H9 (cell line): ENCODE data around the gene EBLN2. TPM values are rescaled to one million over a fixed set of nuclear protein-coding genes. Genes with fewer than 3 reads are reported as not detected.

Experiments
- DNase-seq: peaks from one replicate; pipeline ENCODE4 v3.0.0-alpha.2; 2017
- H2AFZ ChIP-seq: one replicate; pipeline ENCODE4 v1.6.1; 2013; ENCODE audit warnings: mild to moderate bottlenecking, low read length, control low read depth, moderate library complexity
- H2AK5ac ChIP-seq: 2 replicates; pipeline ENCODE4 v1.6.1; 2013; ENCODE audit warnings: low read length, control low read depth, mixed read lengths; ENCODE audit not compliant: insufficient read length
- H2BK120ac ChIP-seq: one replicate; pipeline ENCODE4 v1.6.1; 2013; ENCODE audit warnings: low read depth, mild to moderate bottlenecking, low read length, control low read depth, inconsistent platforms; ENCODE audit not compliant: poor library complexity, severe bottlenecking
- H2BK12ac ChIP-seq: 2 replicates; pipeline ENCODE4 v1.6.1; 2013; ENCODE audit warnings: low read length, control low read depth, mixed read lengths, low read depth; ENCODE audit not compliant: insufficient read length
- H2BK15ac ChIP-seq: 2 replicates; pipeline ENCODE4 v1.6.1; 2013; ENCODE audit warnings: low read depth, low read length, control low read depth
- H2BK20ac ChIP-seq: one replicate; pipeline ENCODE4 v1.6.1; 2013; ENCODE audit warnings: low read depth, mild to moderate bottlenecking, low read length, control low read depth, inconsistent platforms; ENCODE audit not compliant: poor library complexity, severe bottlenecking
- H2BK5ac ChIP-seq: 2 replicates; pipeline ENCODE4 v1.6.1; 2013; ENCODE audit warnings: low read length, control low read depth, mixed read lengths; ENCODE audit not compliant: insufficient read length
- H3K14ac ChIP-seq: 2 replicates; pipeline ENCODE4 v1.6.1; 2013; ENCODE audit warnings: low read length, control low read depth; ENCODE audit not compliant: insufficient read depth
- H3K18ac ChIP-seq: 2 replicates; pipeline ENCODE4 v1.6.1; 2013; ENCODE audit warnings: low read depth, mild to moderate bottlenecking, mixed read lengths, low read length, control low read depth; ENCODE audit not compliant: insufficient read length
- H3K23ac ChIP-seq: 2 replicates; pipeline ENCODE4 v1.6.1; 2013; ENCODE audit warnings: low read length, control low read depth, mixed read lengths, low read depth; ENCODE audit not compliant: insufficient read length
- H3K23me2 ChIP-seq: 2 replicates; pipeline ENCODE4 v1.6.1; 2013; ENCODE audit warnings: low read depth, mild to moderate bottlenecking, mixed read lengths, low read length, control low read depth; ENCODE audit not compliant: insufficient read length, poor library complexity, severe bottlenecking
- H3K27ac ChIP-seq: 2 replicates; pipeline ENCODE4 v1.5.1; 2013; ENCODE audit warnings: low read length, control low read depth, mixed read lengths, low read depth; ENCODE audit not compliant: insufficient read length
- H3K27me3 ChIP-seq: 2 replicates; pipeline ENCODE4 v1.6.1; 2013; ENCODE audit warnings: low read length, control low read depth, inconsistent platforms; ENCODE audit not compliant: insufficient read depth
- H3K4ac ChIP-seq: 2 replicates; pipeline ENCODE4 v1.6.1; 2013; ENCODE audit warnings: low read depth, mild to moderate bottlenecking, control low read depth, inconsistent platforms, low read length, moderate library complexity
- H3K4me1 ChIP-seq: 2 replicates; pipeline ENCODE4 v1.6.1; 2013; ENCODE audit warnings: low read length, control low read depth, inconsistent platforms; ENCODE audit not compliant: insufficient read depth
- H3K4me2 ChIP-seq: 2 replicates; pipeline ENCODE4 v1.6.1; 2013; ENCODE audit warnings: low read length, control low read depth, mixed read lengths; ENCODE audit not compliant: insufficient read length, insufficient read depth
- H3K56ac ChIP-seq: 2 replicates; pipeline ENCODE4 v1.6.1; 2013; ENCODE audit warnings: low read depth, mild to moderate bottlenecking, mixed read lengths, low read length, control low read depth; ENCODE audit not compliant: insufficient read length
- H3K79me1 ChIP-seq: 2 replicates; pipeline ENCODE4 v1.6.1; 2013; ENCODE audit warnings: low read depth, mild to moderate bottlenecking, moderate library complexity, low read length, control low read depth, inconsistent platforms; ENCODE audit not compliant: insufficient read depth, poor library complexity, severe bottlenecking
- H3K79me2 ChIP-seq: 2 replicates; pipeline ENCODE4 v1.6.1; 2013; ENCODE audit warnings: low read length, control low read depth, inconsistent platforms; ENCODE audit not compliant: insufficient read depth
- H3K9ac ChIP-seq: 2 replicates; pipeline ENCODE4 v1.6.1; 2013; ENCODE audit warnings: low read length, control low read depth, mixed read lengths; ENCODE audit not compliant: insufficient read length; ENCODE audit errors: extremely low read depth
- H3K9me3 ChIP-seq: one replicate; pipeline ENCODE4 v1.6.1; 2013; ENCODE audit warnings: low read depth, low read length, inconsistent platforms; ENCODE audit not compliant: control insufficient read depth
- H3T11ph ChIP-seq: one replicate; pipeline ENCODE4 v1.6.1; 2013; ENCODE audit warnings: mild to moderate bottlenecking, low read length, control low read depth, inconsistent platforms
- H4K20me1 ChIP-seq: one replicate; pipeline ENCODE4 v1.6.1; 2013; ENCODE audit not compliant: control insufficient read depth, insufficient read length, insufficient read depth
- H4K5ac ChIP-seq: 2 replicates; pipeline ENCODE4 v1.6.1; 2013; ENCODE audit warnings: low read depth, mild to moderate bottlenecking, mixed read lengths, low read length, control low read depth; ENCODE audit not compliant: insufficient read length
- H4K8ac ChIP-seq: replicated peaks from 2 replicates; pipeline ENCODE4 v1.6.1; 2013; ENCODE audit warnings: low read length, control low read depth, mixed read lengths, low read depth; ENCODE audit not compliant: insufficient read length
- H4K91ac ChIP-seq: 2 replicates; pipeline ENCODE4 v1.6.1; 2013; ENCODE audit warnings: low read depth, mild to moderate bottlenecking, moderate library complexity, mixed read lengths, low read length, control low read depth; ENCODE audit not compliant: insufficient read length
- H3K27ac Mint-ChIP-seq, 3 experiments: 2 replicates in 2 of 3; 3 replicates in 1 of 3; pipeline ENCODE4 v1.8.0; 2020 to 2021; ENCODE audit warnings: mixed read lengths in 3 of 3, mild to moderate bottlenecking in 1 of 3, moderate library complexity in 1 of 3
- H3K27me3 Mint-ChIP-seq: 2 replicates; pipeline ENCODE4 v1.8.0; 2021; ENCODE audit warnings: low read depth, mild to moderate bottlenecking, moderate library complexity, mixed read lengths
- H3K36me3 Mint-ChIP-seq, 3 experiments: 2 replicates in 2 of 3; 3 replicates in 1 of 3; pipeline ENCODE4 v1.8.0; 2020 to 2021; ENCODE audit warnings: low read depth in 3 of 3, mixed read lengths in 3 of 3; ENCODE audit not compliant: insufficient read depth in 1 of 3
- H3K4me1 Mint-ChIP-seq, 2 experiments: 2 replicates each; pipeline ENCODE4 v1.8.0; 2020; ENCODE audit warnings: mixed read lengths in 2 of 2
- H3K4me3 Mint-ChIP-seq, 2 experiments: 2 replicates in 1 of 2; 3 replicates in 1 of 2; pipeline ENCODE4 v1.8.0; 2020 to 2021; ENCODE audit warnings: mild to moderate bottlenecking in 2 of 2, mixed read lengths in 2 of 2, moderate library complexity in 1 of 2
- H3K9me3 Mint-ChIP-seq, 2 experiments: 2 replicates in 1 of 2; 3 replicates in 1 of 2; pipeline ENCODE4 v1.8.0; 2020; ENCODE audit warnings: mild to moderate bottlenecking in 2 of 2, mixed read lengths in 2 of 2, moderate library complexity in 1 of 2
- WGBS: extraction: QIAGEN DNeasy Blood & Tissue Kit; methylation state at CpG from one replicate; pipeline ENCODE4 v1.1.7; 2013; ENCODE audit warnings: missing lambda C conversion rate, low lambda C conversion rate, mixed read lengths; ENCODE audit not compliant: insufficient read length; ENCODE audit errors: extremely low coverage; 5-methylcytosine and 5-hydroxymethylcytosine counted together
- total RNA-seq: library from RNA; stranded (reverse); gene quantifications from 2 replicates; pipeline ENCODE4 v1.2.1, GENCODE V29; 2021
- TF ChIP-seq, protein P1 (sequence below): fragments of 200-600 bp; sonication (generic); conservative IDR thresholded peaks from 3 replicates; pipeline ENCODE4 v1.8.0; 2021; ENCODE audit warnings: antibody characterized with exemption, mild to moderate bottlenecking

Gene EBLN2
- total RNA-seq, 1 experiment from 2014 or later, result 6.1 TPM

DNA sequence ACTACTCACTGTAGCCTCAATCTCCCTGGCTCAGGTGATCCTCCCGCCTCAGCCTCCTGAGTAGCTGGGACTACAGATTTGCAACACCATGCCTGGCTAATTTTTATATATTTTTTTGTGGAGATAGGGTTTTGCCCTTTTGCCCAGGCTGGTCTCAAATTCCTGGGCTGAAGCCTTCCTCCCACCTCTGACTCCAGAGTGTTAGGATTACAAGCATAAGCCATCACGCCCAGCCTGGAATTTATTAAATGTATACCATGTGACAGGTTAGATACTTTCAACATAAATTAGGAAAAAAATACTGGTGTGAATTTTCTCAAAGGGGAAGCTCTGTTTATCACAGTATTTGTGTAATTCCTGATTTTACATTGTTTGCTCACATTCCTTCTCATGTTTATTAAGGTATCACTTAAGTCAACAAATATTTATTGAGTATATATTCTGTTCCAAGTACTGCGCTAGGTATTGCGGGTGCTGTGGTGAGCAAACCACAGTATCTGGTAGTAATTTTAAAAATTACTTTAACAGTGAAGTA is 40.1 kb upstream of the EBLN2 start:
- no peak for DNase-seq
- Histone ChIP-seq H4K5ac (no peak overlapping the region), H3K9ac (no peak overlapping the region), H2AFZ (no peak overlapping the region), H2BK5ac (no peak overlapping the region), H3K79me1 (peaks cover 16% of the 10 kb centered on the region), H2BK120ac (no peak overlapping the region), H3K14ac (no peak overlapping the region), H3K27ac (no peak overlapping the region), H3K27me3 (no peaks in the 10 kb centered on the region), H3K9me3 (no peaks in the 10 kb centered on the region), H2BK12ac (no peak overlapping the region), H3K23me2 (no peaks in the 10 kb centered on the region), H3K18ac (no peak overlapping the region), H3K56ac (no peak overlapping the region), H4K20me1 (no peaks in the 10 kb centered on the region), H3K23ac (no peak overlapping the region), H4K8ac (no peak overlapping the region), H2BK20ac (no peak overlapping the region), H3K4ac (no peak overlapping the region), H3T11ph (no peak overlapping the region), H2AK5ac (no peak overlapping the region), H3K79me2 (peaks cover 61% of the 10 kb centered on the region), H3K4me1 (peaks cover 5% of the 10 kb centered on the region; the same call in 1 of the 2 replicates), H3K4me2 (no peak overlapping the region), H2BK15ac (no peak overlapping the region), H4K91ac (no peak overlapping the region)
- no peak overlapping the region for H3K4me3 Mint-ChIP-seq
- TF ChIP-seq, protein P1, sequence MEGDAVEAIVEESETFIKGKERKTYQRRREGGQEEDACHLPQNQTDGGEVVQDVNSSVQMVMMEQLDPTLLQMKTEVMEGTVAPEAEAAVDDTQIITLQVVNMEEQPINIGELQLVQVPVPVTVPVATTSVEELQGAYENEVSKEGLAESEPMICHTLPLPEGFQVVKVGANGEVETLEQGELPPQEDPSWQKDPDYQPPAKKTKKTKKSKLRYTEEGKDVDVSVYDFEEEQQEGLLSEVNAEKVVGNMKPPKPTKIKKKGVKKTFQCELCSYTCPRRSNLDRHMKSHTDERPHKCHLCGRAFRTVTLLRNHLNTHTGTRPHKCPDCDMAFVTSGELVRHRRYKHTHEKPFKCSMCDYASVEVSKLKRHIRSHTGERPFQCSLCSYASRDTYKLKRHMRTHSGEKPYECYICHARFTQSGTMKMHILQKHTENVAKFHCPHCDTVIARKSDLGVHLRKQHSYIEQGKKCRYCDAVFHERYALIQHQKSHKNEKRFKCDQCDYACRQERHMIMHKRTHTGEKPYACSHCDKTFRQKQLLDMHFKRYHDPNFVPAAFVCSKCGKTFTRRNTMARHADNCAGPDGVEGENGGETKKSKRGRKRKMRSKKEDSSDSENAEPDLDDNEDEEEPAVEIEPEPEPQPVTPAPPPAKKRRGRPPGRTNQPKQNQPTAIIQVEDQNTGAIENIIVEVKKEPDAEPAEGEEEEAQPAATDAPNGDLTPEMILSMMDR, result no peak
- H3K27ac Mint-ChIP-seq, result no peak overlapping the region
- peaks cover 0 to 4% (median 0%) of the 10 kb centered on the region in 3 experiments; a peak in 1 of 7 replicates for H3K36me3 Mint-ChIP-seq
- H3K27me3 Mint-ChIP-seq, result no peaks in the 10 kb centered on the region
- H3K9me3 Mint-ChIP-seq, result no peaks in the 10 kb centered on the region
- peaks cover 43 to 45% of the 10 kb centered on the region in 2 experiments for H3K4me1 Mint-ChIP-seq
- WGBS, result no CpG with 5 or more reads among the region's 4 CpGs
